ENCODE measurements around the gene METTL15. TPM values are rescaled to one million over a fixed set of nuclear protein-coding genes. Genes with fewer than 3 reads are reported as not detected.
"Not testable (repeated sequence)": the region's sequence is repeated elsewhere in the genome, so short reads cannot be mapped to it uniquely, and the experiment has no call there.

METTL15 gene
- total and polyA plus RNA-seq, 2 experiments from 2014 or later = 9.3 to 23.2 TPM

DNA sequence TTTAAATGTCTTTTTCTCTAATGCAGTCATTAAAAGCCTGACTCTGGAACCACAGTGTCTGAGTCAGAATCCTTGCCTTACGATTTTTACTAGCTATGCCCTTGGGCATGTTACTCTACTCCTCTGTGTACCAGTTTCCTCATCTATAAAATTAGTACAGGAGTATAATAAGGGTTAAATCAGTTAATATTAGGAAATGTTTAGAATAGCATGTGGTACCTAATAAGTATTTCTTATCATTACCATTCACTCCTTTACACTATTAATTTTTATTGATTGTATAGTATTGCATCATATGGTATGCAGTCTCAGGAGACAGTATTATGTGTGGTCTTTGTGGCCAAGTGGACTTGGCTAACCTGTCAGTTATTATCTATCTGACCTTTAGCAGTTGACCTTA lies 68.2 kb downstream of the METTL15 start:
- H3K27me3 ChIP-seq = no peaks in the 10 kb centered on the region
- peaks cover 3% of the 10 kb centered on the region for H3K79me2 ChIP-seq
- DNase-seq (ENCODE audit: low spot score) = no peak
- H3K36me3 ChIP-seq (replicated peaks; ENCODE audit: insufficient read depth, low read depth) = no peaks in the 10 kb centered on the region
- H4K20me1 ChIP-seq (ENCODE audit: insufficient read depth, poor library complexity, severe bottlenecking) = no peaks in the 10 kb centered on the region
- H3K4me1 ChIP-seq (ENCODE audit: insufficient read depth) = no peaks in the 10 kb centered on the region
- H3K9me3 ChIP-seq (ENCODE audit: low read depth) = no peaks in the 10 kb centered on the region
- H2AFZ ChIP-seq = no peak overlapping the region
- WGBS (ENCODE audit: low lambda C conversion rate, missing lambda C conversion rate) = 69% methylated on average over 1 of the region's 1 CpG
- H3K27ac ChIP-seq = no peak overlapping the region
- no peak overlapping the region for H3K4me3 ChIP-seq
- no peak overlapping the region for H3K4me2 ChIP-seq
- TF ChIP-seq EZH2 (IDR thresholded peaks at IDR 0.05; ENCODE audit: borderline replicate concordance) = no peak
- no peak for TF ChIP-seq EZH2phosphoT487 (IDR thresholded peaks at IDR 0.05; ENCODE audit: low read depth, severe bottlenecking, unreplicated experiment)
- TF ChIP-seq, protein P1, sequence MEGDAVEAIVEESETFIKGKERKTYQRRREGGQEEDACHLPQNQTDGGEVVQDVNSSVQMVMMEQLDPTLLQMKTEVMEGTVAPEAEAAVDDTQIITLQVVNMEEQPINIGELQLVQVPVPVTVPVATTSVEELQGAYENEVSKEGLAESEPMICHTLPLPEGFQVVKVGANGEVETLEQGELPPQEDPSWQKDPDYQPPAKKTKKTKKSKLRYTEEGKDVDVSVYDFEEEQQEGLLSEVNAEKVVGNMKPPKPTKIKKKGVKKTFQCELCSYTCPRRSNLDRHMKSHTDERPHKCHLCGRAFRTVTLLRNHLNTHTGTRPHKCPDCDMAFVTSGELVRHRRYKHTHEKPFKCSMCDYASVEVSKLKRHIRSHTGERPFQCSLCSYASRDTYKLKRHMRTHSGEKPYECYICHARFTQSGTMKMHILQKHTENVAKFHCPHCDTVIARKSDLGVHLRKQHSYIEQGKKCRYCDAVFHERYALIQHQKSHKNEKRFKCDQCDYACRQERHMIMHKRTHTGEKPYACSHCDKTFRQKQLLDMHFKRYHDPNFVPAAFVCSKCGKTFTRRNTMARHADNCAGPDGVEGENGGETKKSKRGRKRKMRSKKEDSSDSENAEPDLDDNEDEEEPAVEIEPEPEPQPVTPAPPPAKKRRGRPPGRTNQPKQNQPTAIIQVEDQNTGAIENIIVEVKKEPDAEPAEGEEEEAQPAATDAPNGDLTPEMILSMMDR (IDR thresholded peaks at IDR 0.05; ENCODE audit: poor library complexity) = no peak
- H3K9me2 ChIP-seq (replicated peaks; ENCODE audit: insufficient read depth) = no peaks in the 10 kb centered on the region

- Histone ChIP-seq H4K20me1 (ENCODE audit: insufficient read depth, poor library complexity, severe bottlenecking) (no peaks in the 10 kb centered on the region), H3K27me3 (no peaks in the 10 kb centered on the region), H3K36me3 (replicated peaks; ENCODE audit: insufficient read depth, low read depth) (no peaks in the 10 kb centered on the region), H3K9me3 (ENCODE audit: low read depth) (peaks cover 3% of the 10 kb centered on the region), H3K4me3 (no peak overlapping the region), H3K4me2 (no peak overlapping the region), H3K27ac (no peak overlapping the region), H2AFZ (no peak overlapping the region), H3K79me2 (no peaks in the 10 kb centered on the region), H3K9me2 (replicated peaks; ENCODE audit: insufficient read depth) (no peaks in the 10 kb centered on the region), H3K4me1 (ENCODE audit: insufficient read depth) (no peaks in the 10 kb centered on the region)
- TF ChIP-seq, protein P1 (IDR thresholded peaks at IDR 0.05; ENCODE audit: poor library complexity) = no peak
- TF ChIP-seq EZH2phosphoT487 (IDR thresholded peaks at IDR 0.05; ENCODE audit: low read depth, severe bottlenecking, unreplicated experiment) (no peak), EZH2 (IDR thresholded peaks at IDR 0.05; ENCODE audit: borderline replicate concordance) (no peak)
- 98% methylated on average over 2 of the region's 2 CpGs for WGBS (ENCODE audit: low lambda C conversion rate, missing lambda C conversion rate)
- DNase-seq (ENCODE audit: low spot score) = no peak
These were observed 87.3 kb downstream of the METTL15 start for GRCh38 chr11:28195449-28195848.

- WGBS (ENCODE audit: low lambda C conversion rate, missing lambda C conversion rate) = 88% methylated on average over 1 of the region's 1 CpG
- H3K27me3 ChIP-seq = no peaks in the 10 kb centered on the region
- no peaks in the 10 kb centered on the region for H3K9me3 ChIP-seq (ENCODE audit: low read depth)
These were observed 101.7 kb downstream of the METTL15 start for GRCh38 chr11:28209906-28210305.

DNA sequence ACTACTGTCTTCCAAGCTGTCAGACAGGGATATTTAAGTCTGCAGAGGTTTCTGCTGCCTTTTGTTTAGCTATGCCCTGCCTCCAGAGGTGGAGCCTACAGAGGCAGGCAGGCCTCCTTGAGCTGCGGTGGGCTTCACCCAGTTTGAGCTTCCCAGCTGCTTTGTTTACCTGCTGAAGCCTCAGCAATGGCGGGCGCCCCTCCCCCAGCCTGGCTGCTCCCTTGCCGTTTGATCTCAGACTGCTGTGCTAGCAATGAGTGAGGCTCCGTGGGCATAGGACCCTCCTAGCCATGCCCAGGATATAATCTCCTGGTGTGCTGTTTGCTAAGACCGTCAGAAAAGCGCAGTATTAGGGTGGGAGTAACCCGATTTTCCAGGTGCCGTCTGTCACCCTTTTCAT lies 113.9 kb downstream of the METTL15 start:
- not testable (repeated sequence) for H3K9me2 ChIP-seq (replicated peaks; ENCODE audit: insufficient read depth); DNase-seq (ENCODE audit: low spot score); H3K27ac ChIP-seq; H3K79me2 ChIP-seq; H2AFZ ChIP-seq; H4K20me1 ChIP-seq (ENCODE audit: insufficient read depth, poor library complexity, severe bottlenecking); H3K4me2 ChIP-seq; H3K9me3 ChIP-seq (ENCODE audit: low read depth); H3K27me3 ChIP-seq; H3K4me1 ChIP-seq (ENCODE audit: insufficient read depth); H3K36me3 ChIP-seq (replicated peaks; ENCODE audit: insufficient read depth, low read depth); H3K4me3 ChIP-seq
- WGBS (ENCODE audit: low lambda C conversion rate, missing lambda C conversion rate) = 94% methylated on average over 9 of the region's 9 CpGs

More at GRCh38 chr11:28209906-28210305, 101.7 kb downstream of the METTL15 start:
- Histone ChIP-seq H3K36me3 (replicated peaks; ENCODE audit: insufficient read depth, low read depth) (no peaks in the 10 kb centered on the region), H3K79me2 (peaks cover 3% of the 10 kb centered on the region), H3K27ac (no peak overlapping the region), H3K4me1 (ENCODE audit: insufficient read depth) (no peaks in the 10 kb centered on the region), H4K20me1 (ENCODE audit: insufficient read depth, poor library complexity, severe bottlenecking) (no peaks in the 10 kb centered on the region), H3K4me2 (no peak overlapping the region), H3K9me2 (replicated peaks; ENCODE audit: insufficient read depth) (no peaks in the 10 kb centered on the region), H3K4me3 (no peak overlapping the region), H2AFZ (no peak overlapping the region)
- DNase-seq (ENCODE audit: low spot score) = no peak
- no peak for TF ChIP-seq EZH2phosphoT487 (IDR thresholded peaks at IDR 0.05; ENCODE audit: low read depth, severe bottlenecking, unreplicated experiment)
- TF ChIP-seq, protein P1 (IDR thresholded peaks at IDR 0.05; ENCODE audit: poor library complexity) = no peak
- no peak for TF ChIP-seq EZH2 (IDR thresholded peaks at IDR 0.05; ENCODE audit: borderline replicate concordance)

Measured in hepatocyte (in vitro differentiated cells).